Lower leg skin (tissue), 4 donors: ENCODE results near the gene GRIN1. TPM values are rescaled to one million over a fixed set of nuclear protein-coding genes. Genes with fewer than 3 reads are reported as not detected.

Experiments
- DNase-seq, 2 donors: peaks; one replicate each; pipeline ENCODE4 v3.0.0-alpha.2; 2019; ENCODE audit warnings: low spot score in 2 of 2
- H3K4me3 ChIP-seq: fragments of 200-600 bp; sonication (generic); 2 replicates; pipeline ENCODE4 v1.5.1; 2017; ENCODE audit warnings: mild to moderate bottlenecking, low read depth; ENCODE audit not compliant: poor library complexity, severe bottlenecking
- CTCF ChIP-seq, 3 donors: fragments of 450-650 bp; IDR thresholded peaks; one replicate each; pipeline ENCODE4 v1.5.1; 2016; ENCODE audit warnings: antibody characterized with exemption in 3 of 3, mild to moderate bottlenecking in 3 of 3, moderate library complexity in 2 of 3
- POLR2A ChIP-seq, 2 donors: fragments of 450-650 bp; IDR thresholded peaks; one replicate each; pipeline ENCODE4 v1.6.1; 2016 to 2017; ENCODE audit warnings: antibody characterized with exemption in 2 of 2, mild to moderate bottlenecking in 1 of 2, moderate library complexity in 1 of 2
- WGBS, 2 donors: methylation state at CpG; one replicate each; pipeline ENCODE4 v1.1.5; 2018; 5-methylcytosine and 5-hydroxymethylcytosine counted together
- intact Hi-C: fragments of 100-400 bp; cut with DNase I; formaldehyde crosslinking; loops from one replicate; pipeline ENCODE4 v1.15.0; 2023; ENCODE audit warnings: low total_unique reads
- total RNA-seq, 4 donors: library from RNA; depleted of rRNA; stranded (reverse); fragments of >200 nt; gene quantifications; one replicate each; pipeline ENCODE4 v1.1.0, GENCODE V29; 2016

Gene GRIN1
- total RNA-seq, 4 donors from 2014 or later: 0.10 to 2.4 (median 0.49) TPM; not detected in 1

- intact Hi-C loops: no loop called here
- 91 to 94% methylated on average over 17 to 19 of the region's 19 CpGs for WGBS, 2 donors
- H3K4me3 ChIP-seq: no peak overlapping the region
- TF ChIP-seq POLR2A (IDR thresholded peaks at IDR 0.05): no peak
- TF ChIP-seq CTCF (IDR thresholded peaks at IDR 0.05): no peak
- DNase-seq: no peak
These were observed 40.1 kb downstream of the GRIN1 start for GRCh38 chr9:137178939-137179630.

- intact Hi-C loops: no loop called here
These were observed 40.8 kb downstream of the GRIN1 start for GRCh38 chr9:137179761-137180160.

GRCh38 chr9:137180491-137180890, 41.5 kb downstream of the GRIN1 start:
- no peak for DNase-seq
- TF ChIP-seq CTCF (IDR thresholded peaks at IDR 0.05) (no peak), POLR2A (IDR thresholded peaks at IDR 0.05) (no peak)
- no peak overlapping the region for H3K4me3 ChIP-seq
- WGBS, 2 donors: 92 to 100% methylated on average over 5 to 20 of the region's 20 CpGs
- intact Hi-C loops: no loop called here

More at GRCh38 chr9:137179761-137180160, 40.8 kb downstream of the GRIN1 start:
- TF ChIP-seq POLR2A (IDR thresholded peaks at IDR 0.05) (no peak), CTCF (IDR thresholded peaks at IDR 0.05) (no peak)
- WGBS, 2 donors: 94 to 97% methylated on average over 16 to 17 of the region's 17 CpGs
- no peak overlapping the region for H3K4me3 ChIP-seq
- DNase-seq: no peak

GRCh38 chr9:137181680-137182079, 42.7 kb downstream of the GRIN1 start:
- H3K4me3 ChIP-seq: no peak overlapping the region
- TF ChIP-seq CTCF (IDR thresholded peaks at IDR 0.05) (no peak), POLR2A (IDR thresholded peaks at IDR 0.05) (no peak)
- 91 to 95% methylated on average over 22 of the region's 22 CpGs for WGBS, 2 donors
- intact Hi-C loops: no loop called here
- no peak for DNase-seq

- no peak overlapping the region for H3K4me3 ChIP-seq
- TF ChIP-seq POLR2A (IDR thresholded peaks at IDR 0.05): no peak
- TF ChIP-seq CTCF (IDR thresholded peaks at IDR 0.05): no peak
- intact Hi-C loops: no loop called here
- no peak for DNase-seq
- whole genome bisulfite sequencing, 2 donors: 93 to 96% methylated on average over 17 of the region's 17 CpGs
These were observed 43.9 kb downstream of the GRIN1 start for GRCh38 chr9:137182836-137183235.
